ENCODE results near the gene GRAMD1B.

DNA sequence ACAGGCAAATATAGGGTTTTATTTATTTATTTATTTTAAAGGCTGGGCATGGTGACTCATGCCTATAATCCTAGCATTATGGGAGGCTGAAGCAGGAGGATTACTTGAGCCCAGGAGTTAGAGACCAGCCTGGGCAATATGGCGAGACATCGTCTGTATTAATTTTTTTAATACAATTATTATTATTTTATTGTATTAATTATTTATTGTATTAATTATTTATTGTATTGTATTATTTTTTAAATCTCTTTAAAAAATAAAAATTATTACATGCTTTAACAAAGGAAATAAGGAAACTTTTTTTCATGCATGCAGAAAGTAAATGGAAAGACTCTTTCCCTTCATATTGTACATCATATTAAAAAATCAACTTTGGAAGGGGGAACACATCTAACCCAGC is 220.8 kb downstream of the GRAMD1B start:
- TF ChIP-seq, protein P1, sequence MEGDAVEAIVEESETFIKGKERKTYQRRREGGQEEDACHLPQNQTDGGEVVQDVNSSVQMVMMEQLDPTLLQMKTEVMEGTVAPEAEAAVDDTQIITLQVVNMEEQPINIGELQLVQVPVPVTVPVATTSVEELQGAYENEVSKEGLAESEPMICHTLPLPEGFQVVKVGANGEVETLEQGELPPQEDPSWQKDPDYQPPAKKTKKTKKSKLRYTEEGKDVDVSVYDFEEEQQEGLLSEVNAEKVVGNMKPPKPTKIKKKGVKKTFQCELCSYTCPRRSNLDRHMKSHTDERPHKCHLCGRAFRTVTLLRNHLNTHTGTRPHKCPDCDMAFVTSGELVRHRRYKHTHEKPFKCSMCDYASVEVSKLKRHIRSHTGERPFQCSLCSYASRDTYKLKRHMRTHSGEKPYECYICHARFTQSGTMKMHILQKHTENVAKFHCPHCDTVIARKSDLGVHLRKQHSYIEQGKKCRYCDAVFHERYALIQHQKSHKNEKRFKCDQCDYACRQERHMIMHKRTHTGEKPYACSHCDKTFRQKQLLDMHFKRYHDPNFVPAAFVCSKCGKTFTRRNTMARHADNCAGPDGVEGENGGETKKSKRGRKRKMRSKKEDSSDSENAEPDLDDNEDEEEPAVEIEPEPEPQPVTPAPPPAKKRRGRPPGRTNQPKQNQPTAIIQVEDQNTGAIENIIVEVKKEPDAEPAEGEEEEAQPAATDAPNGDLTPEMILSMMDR (IDR thresholded peaks at IDR 0.05), result no peak
- no peak for TF ChIP-seq POLR2A (IDR thresholded peaks at IDR 0.05)
- no peak for TF ChIP-seq POLR2AphosphoS5 (IDR thresholded peaks at IDR 0.05)
- TF ChIP-seq EP300 (IDR thresholded peaks at IDR 0.05), result no peak
